A549 (cell line): ENCODE data around the gene PIM1. TPM values are rescaled to one million over a fixed set of nuclear protein-coding genes. Genes with fewer than 3 reads are reported as not detected.
A peak's percentile ranks its signal among the peaks of the same experiment; 100 is the strongest.

Experiments
- ATAC-seq, 2 experiments: fragments of 200-7000 bp in 1 of 2; fragments of >200 bp in 1 of 2; cut with Nextera tagmentation in 1 of 2; cut with Tn5 transposase in 1 of 2; 3 replicates each; pipeline versions ENCODE4 v1.8.0 to v1.9.1; 2018 to 2020; ENCODE audit warnings: mild to moderate bottlenecking in 1 of 2, moderate library complexity in 1 of 2
- CTCF ChIA-PET: fragments of 300-600 bp; sonication (Branson Sonifier 250); formaldehyde crosslinking; extraction: SDS; loops from one replicate; lab custom pipeline; 2021; ENCODE audit warnings: antibody characterized with exemption, inconsistent platforms; lab: Yijun Ruan, JAX
- POLR2A ChIA-PET: fragments of 350-600 bp; formaldehyde crosslinking; extraction: SDS; loops from one replicate; lab custom pipeline; 2021; ENCODE audit warnings: antibody characterized with exemption, inconsistent platforms; lab: Yijun Ruan, JAX
- DNase-seq, 2 experiments: peaks; one replicate each; pipeline versions ENCODE4 v3.0.0 to v3.0.0-alpha.2; 2011 to 2016; ENCODE audit warnings: low read depth in 1 of 2, low spot score in 1 of 2
- FAIRE-seq: peaks from 2 replicates; lab custom pipeline; 2011; peaks lifted over from hg19 to GRCh38; lab: Jason Lieb, UNC
- H3K27ac ChIP-seq, 2 experiments: fragments of >200 bp; sonication (Bioruptor Twin); formaldehyde crosslinking; 3 replicates each; pipeline ENCODE4 v1.5.1; 2016 to 2017
- H3K4me1 ChIP-seq: fragments of >200 bp; sonication (Bioruptor Twin); formaldehyde crosslinking; 3 replicates; pipeline ENCODE4 v1.6.1; 2016
- H3K4me2 ChIP-seq: fragments of >200 bp; sonication (Bioruptor Twin); formaldehyde crosslinking; 3 replicates; pipeline ENCODE4 v1.6.1; 2016
- H3K4me3 ChIP-seq: fragments of >200 bp; sonication (Bioruptor Twin); formaldehyde crosslinking; 3 replicates; pipeline ENCODE4 v1.5.1; 2016
- H3K9me3 ChIP-seq: fragments of >200 bp; sonication (Bioruptor Twin); formaldehyde crosslinking; 3 replicates; pipeline ENCODE4 v1.6.1; 2016
- BHLHE40 ChIP-seq: IDR thresholded peaks from 2 replicates; pipeline ENCODE4 v1.6.1; 2012; ENCODE audit warnings: low read depth, low read length, inconsistent platforms
- CBX2 ChIP-seq: fragments of 200-600 bp; sonication (generic); IDR thresholded peaks from 2 replicates; pipeline ENCODE4 v1.6.1; 2016; ENCODE audit warnings: low read depth, mild to moderate bottlenecking, borderline replicate concordance
- CHD2 ChIP-seq: fragments of 150-350 bp; IDR thresholded peaks from 2 replicates; pipeline ENCODE4 v1.6.1; 2014; ENCODE audit warnings: low read length; ENCODE audit not compliant: partially characterized antibody
- CHD4 ChIP-seq: fragments of 200-600 bp; sonication (generic); IDR thresholded peaks from 2 replicates; pipeline ENCODE4 v1.6.1; 2016; ENCODE audit warnings: antibody characterized with exemption, mild to moderate bottlenecking, borderline replicate concordance
- EHMT2 ChIP-seq: fragments of 200-600 bp; sonication (generic); IDR thresholded peaks from 2 replicates; pipeline ENCODE4 v1.6.1; 2016; ENCODE audit warnings: antibody characterized with exemption, low read depth, mild to moderate bottlenecking, moderate library complexity
- ESRRA ChIP-seq: fragments of 150-350 bp; IDR thresholded peaks from 2 replicates; pipeline ENCODE4 v1.6.1; 2014; ENCODE audit warnings: mild to moderate bottlenecking, low read length, borderline replicate concordance
- FOSB ChIP-seq: fragments of 250-450 bp; sonication (Bioruptor Pico); IDR thresholded peaks from 2 replicates; pipeline ENCODE4 v1.5.0; 2020; ENCODE audit warnings: mild to moderate bottlenecking, moderate library complexity
- FOXS1 ChIP-seq: fragments of 250-450 bp; sonication (Bioruptor Pico); IDR thresholded peaks from 2 replicates; pipeline ENCODE4 v1.5.0; 2020; ENCODE audit warnings: mild to moderate bottlenecking, moderate library complexity
- GATA3 ChIP-seq: IDR thresholded peaks from 2 replicates; pipeline ENCODE4 v1.6.1; 2012; ENCODE audit warnings: borderline replicate concordance
- JUN ChIP-seq, 2 experiments: fragments of >200 bp; sonication (Bioruptor Twin); formaldehyde crosslinking; IDR thresholded peaks; 2 replicates in 1 of 2; 3 replicates in 1 of 2; pipeline ENCODE4 v1.6.1; 2016 to 2017
- MAZ ChIP-seq: fragments of 150-350 bp; IDR thresholded peaks from 2 replicates; pipeline ENCODE4 v1.6.1; 2014; ENCODE audit warnings: antibody characterized with exemption, low read depth, low read length, borderline replicate concordance
- NFE2L2 ChIP-seq: fragments of 150-350 bp; conservative IDR thresholded peaks from 2 replicates; pipeline ENCODE4 v1.6.1; 2014; ENCODE audit warnings: low read length
- NPAS2 ChIP-seq: fragments of 250-450 bp; sonication (Bioruptor Pico); IDR thresholded peaks from 2 replicates; pipeline ENCODE4 v1.8.0; 2022; ENCODE audit warnings: mild to moderate bottlenecking, moderate library complexity, borderline replicate concordance
- NR3C1 ChIP-seq: fragments of >200 bp; sonication (Bioruptor Twin); formaldehyde crosslinking; IDR thresholded peaks from 3 replicates; pipeline ENCODE4 v1.6.1; 2017
- POLR2AphosphoS2 ChIP-seq: conservative IDR thresholded peaks from 2 replicates; pipeline ENCODE4 v1.6.1; 2012; ENCODE audit warnings: low read length, improper control_type of control experiment, inconsistent platforms
- RARB ChIP-seq: fragments of 250-450 bp; sonication (Bioruptor Pico); IDR thresholded peaks from 2 replicates; pipeline ENCODE4 v1.8.0; 2021; ENCODE audit warnings: mild to moderate bottlenecking, moderate library complexity
- RCOR1 ChIP-seq: fragments of 150-350 bp; IDR thresholded peaks from 2 replicates; pipeline ENCODE4 v1.6.1; 2014; ENCODE audit warnings: antibody characterized with exemption, low read length, low read depth
- TFCP2L1 ChIP-seq: fragments of 250-450 bp; sonication (Bioruptor Pico); IDR thresholded peaks from 2 replicates; pipeline ENCODE4 v1.5.0; 2021; ENCODE audit warnings: mild to moderate bottlenecking
- TP53 ChIP-seq: fragments of 250-450 bp; sonication (Bioruptor Pico); IDR thresholded peaks from 2 replicates; pipeline ENCODE4 v1.5.0; 2021; ENCODE audit warnings: mild to moderate bottlenecking, moderate library complexity
- ZNF302 ChIP-seq: fragments of 250-450 bp; sonication (Bioruptor Pico); IDR thresholded peaks from 2 replicates; pipeline ENCODE4 v1.9.0; 2021; ENCODE audit warnings: inconsistent platforms, mild to moderate bottlenecking, moderate library complexity
- WGBS: methylation state at CpG from one replicate; pipeline ENCODE4 v1.1.6; 2017; ENCODE audit errors: missing lambda C conversion rate; 5-methylcytosine and 5-hydroxymethylcytosine counted together
- polyA plus RNA-seq, 4 experiments: library from polyadenylated mRNA; depleted of rRNA in 3 of 4; stranded (reverse); fragments of >200 nt; fragmentation: RNase III in 1 of 4; extraction: RNeasy Plus Mini Kit Qiagen cat#74134 plus additional on column Dnase treatment in 1 of 4; gene quantifications; 2 replicates in 3 of 4; 3 replicates in 1 of 4; pipeline ENCODE4 v1.2.3, GENCODE V29; 2011 to 2017
- TF ChIP-seq, protein P1 (sequence below): IDR thresholded peaks from 2 replicates; pipeline ENCODE4 v1.6.1; 2012
- TF ChIP-seq, protein P2 (sequence below): fragments of >200 bp; sonication (Bioruptor Twin); formaldehyde crosslinking; IDR thresholded peaks from 2 replicates; pipeline ENCODE4 v1.6.1; 2016
- TF ChIP-seq, protein P3 (sequence below): IDR thresholded peaks from 2 replicates; pipeline ENCODE4 v1.6.1; 2012; ENCODE audit warnings: low read depth, borderline replicate concordance
- TF ChIP-seq, protein P4 (sequence below): fragments of 250-450 bp; sonication (Bioruptor Pico); IDR thresholded peaks from 2 replicates; pipeline ENCODE4 v1.5.0; 2021; ENCODE audit warnings: mild to moderate bottlenecking, moderate library complexity, borderline replicate concordance
- TF ChIP-seq, protein P5 (sequence below): fragments of 450-650 bp; IDR thresholded peaks from 2 replicates; pipeline ENCODE4 v1.6.1; 2014; ENCODE audit warnings: antibody characterized with exemption

Gene PIM1
- polyA plus RNA-seq, 2 of the 4 experiments (the other 2 are of a cell fraction), result 15.4 to 19.0 TPM

DNA sequence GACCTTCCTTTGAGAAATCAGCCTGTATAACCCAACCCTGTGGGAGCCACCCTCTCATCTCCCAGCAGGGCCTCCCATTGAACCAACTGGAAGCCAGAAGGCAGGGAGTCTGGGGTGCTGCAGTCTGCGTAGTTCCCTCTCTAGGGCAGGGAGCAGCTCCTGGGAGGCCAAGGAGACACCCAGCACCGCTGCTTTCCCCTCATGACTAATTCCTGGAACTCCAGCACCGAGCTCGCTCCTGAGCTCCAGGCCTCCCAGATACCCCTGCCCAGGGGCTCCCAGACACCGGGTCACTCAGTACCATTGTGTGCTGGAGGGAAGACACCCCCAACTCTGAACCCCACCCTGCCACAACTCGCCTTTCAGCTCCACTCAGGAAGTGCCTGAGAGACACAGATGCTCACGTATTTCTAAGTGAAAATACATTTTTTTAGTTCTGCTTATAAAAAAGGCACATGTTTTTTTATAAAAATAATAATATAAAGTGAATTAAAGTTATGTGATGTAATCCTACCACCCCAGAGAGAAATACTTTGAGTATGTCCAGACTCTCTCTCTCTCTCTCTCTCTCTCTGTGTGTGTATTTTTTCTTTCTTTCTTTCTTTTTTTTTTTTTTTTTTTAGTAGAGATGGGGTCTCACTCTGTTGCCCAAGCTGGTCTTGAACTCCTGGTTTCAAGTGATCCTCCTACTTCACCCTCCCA, 17.5 kb downstream of the PIM1 start:
- FAIRE-seq, result no peak
- TF ChIP-seq JUN (IDR thresholded peaks at IDR 0.05) (no peak), ZNF302 (CRISPR knock-in tag) (no peak), EHMT2 (no peak), TP53 (CRISPR knock-in tag) (no peak), MAZ (no peak), FOXS1 (CRISPR knock-in tag) (no peak), FOSB (CRISPR knock-in tag) (no peak), CBX2 (no peak), RARB (CRISPR knock-in tag) (no peak), ESRRA (no peak), BHLHE40 (no peak), NR3C1 (no peak), NFE2L2 (no peak), CHD2 (no peak), NPAS2 (CRISPR knock-in tag) (no peak), CHD4 (no peak)
- TF ChIP-seq, protein P1, sequence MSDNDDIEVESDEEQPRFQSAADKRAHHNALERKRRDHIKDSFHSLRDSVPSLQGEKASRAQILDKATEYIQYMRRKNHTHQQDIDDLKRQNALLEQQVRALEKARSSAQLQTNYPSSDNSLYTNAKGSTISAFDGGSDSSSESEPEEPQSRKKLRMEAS, result no peak
- TF ChIP-seq, protein P2, sequence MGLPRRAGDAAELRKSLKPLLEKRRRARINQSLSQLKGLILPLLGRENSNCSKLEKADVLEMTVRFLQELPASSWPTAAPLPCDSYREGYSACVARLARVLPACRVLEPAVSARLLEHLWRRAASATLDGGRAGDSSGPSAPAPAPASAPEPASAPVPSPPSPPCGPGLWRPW, result no peak
- TF ChIP-seq, protein P3, sequence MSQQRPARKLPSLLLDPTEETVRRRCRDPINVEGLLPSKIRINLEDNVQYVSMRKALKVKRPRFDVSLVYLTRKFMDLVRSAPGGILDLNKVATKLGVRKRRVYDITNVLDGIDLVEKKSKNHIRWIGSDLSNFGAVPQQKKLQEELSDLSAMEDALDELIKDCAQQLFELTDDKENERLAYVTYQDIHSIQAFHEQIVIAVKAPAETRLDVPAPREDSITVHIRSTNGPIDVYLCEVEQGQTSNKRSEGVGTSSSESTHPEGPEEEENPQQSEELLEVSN, result no peak
- TF ChIP-seq, all 56 proteins: peak for 0
- CTCF ChIA-PET, result interaction anchor here (0.9 to 1.8 kb wide), 9 partner anchors 11 to 169 kb away, joined by 3 to 7 read pairs (median 4); no protein-coding TSS in a partner anchor

DNA sequence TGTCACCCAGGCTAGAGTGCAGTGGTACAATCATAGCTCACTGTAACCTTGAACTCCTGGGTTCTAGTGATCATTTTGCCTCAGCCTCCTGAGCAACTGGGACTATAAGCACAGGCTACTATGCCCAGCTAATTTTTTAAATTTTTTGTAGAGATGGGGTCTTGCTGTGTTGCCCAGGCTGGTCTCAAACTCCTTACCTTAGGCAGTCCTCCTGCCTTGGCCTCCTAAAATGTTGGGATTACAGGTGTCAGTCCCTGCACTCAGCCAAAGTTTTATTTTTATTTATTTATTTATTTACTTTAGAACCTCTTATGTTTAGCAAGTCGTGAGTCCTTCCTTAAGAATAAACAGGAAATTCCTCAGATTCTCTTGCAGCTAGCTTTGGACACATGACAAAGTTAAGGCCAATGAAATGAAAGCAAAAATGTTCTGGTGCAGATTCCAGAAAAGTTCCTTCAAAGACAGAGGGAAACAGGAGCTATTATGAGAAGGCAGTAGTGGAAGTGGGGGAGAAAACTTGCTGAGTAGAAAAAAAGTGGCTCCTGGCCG, 19.1 kb downstream of the PIM1 start:
- no peaks in the 10 kb centered on the region for H3K9me3 ChIP-seq
- no peak for DNase-seq
- H3K4me3 ChIP-seq, result no peak overlapping the region
- 34% methylated on average over 2 of the region's 2 CpGs for WGBS
- no peaks in the 10 kb centered on the region for H3K4me1 ChIP-seq
- CTCF ChIA-PET, result interaction anchor here (1.4 to 1.7 kb wide), 3 partner anchors 17 to 171 kb away, joined by 5 to 7 read pairs (median 5); no protein-coding TSS in a partner anchor
- no peak for ATAC-seq
- no peak for FAIRE-seq
- no peak overlapping the region for H3K4me2 ChIP-seq
- POLR2A ChIA-PET, result no interaction called here
- no peak overlapping the region for H3K27ac ChIP-seq
- TF ChIP-seq POLR2AphosphoS2 (no peak), ESRRA (no peak), GATA3 (no peak), RCOR1 (no peak), TFCP2L1 (no peak), NR3C1 (no peak)
- TF ChIP-seq, protein P4, sequence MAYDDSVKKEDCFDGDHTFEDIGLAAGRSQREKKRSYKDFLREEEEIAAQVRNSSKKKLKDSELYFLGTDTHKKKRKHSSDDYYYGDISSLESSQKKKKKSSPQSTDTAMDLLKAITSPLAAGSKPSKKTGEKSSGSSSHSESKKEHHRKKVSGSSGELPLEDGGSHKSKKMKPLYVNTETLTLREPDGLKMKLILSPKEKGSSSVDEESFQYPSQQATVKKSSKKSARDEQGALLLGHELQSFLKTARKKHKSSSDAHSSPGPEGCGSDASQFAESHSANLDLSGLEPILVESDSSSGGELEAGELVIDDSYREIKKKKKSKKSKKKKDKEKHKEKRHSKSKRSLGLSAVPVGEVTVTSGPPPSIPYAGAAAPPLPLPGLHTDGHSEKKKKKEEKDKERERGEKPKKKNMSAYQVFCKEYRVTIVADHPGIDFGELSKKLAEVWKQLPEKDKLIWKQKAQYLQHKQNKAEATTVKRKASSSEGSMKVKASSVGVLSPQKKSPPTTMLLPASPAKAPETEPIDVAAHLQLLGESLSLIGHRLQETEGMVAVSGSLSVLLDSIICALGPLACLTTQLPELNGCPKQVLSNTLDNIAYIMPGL (CRISPR knock-in tag), result no peak
- TF ChIP-seq, protein P5, sequence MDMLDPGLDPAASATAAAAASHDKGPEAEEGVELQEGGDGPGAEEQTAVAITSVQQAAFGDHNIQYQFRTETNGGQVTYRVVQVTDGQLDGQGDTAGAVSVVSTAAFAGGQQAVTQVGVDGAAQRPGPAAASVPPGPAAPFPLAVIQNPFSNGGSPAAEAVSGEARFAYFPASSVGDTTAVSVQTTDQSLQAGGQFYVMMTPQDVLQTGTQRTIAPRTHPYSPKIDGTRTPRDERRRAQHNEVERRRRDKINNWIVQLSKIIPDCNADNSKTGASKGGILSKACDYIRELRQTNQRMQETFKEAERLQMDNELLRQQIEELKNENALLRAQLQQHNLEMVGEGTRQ, result no peak

More for the DNA sequence above, 17.5 kb downstream of the PIM1 start:
- H3K27ac ChIP-seq, result peak overlapping the region in 1 of 2 experiments; percentile 52; a peak in 1 of 6 replicates
- DNase-seq (no peak), ATAC-seq (no peak; a peak in 1 of 6 replicates)
- no peaks in the 10 kb centered on the region for H3K4me1 ChIP-seq
- no peak overlapping the region for H3K4me2 ChIP-seq
- H3K4me3 ChIP-seq, result no peak overlapping the region
- no peaks in the 10 kb centered on the region for H3K9me3 ChIP-seq
- POLR2A ChIA-PET, result no interaction called here
- WGBS, result 80% methylated on average over 7 of the region's 7 CpGs
